Fibroblast of mammary gland (primary cell): ENCODE results near the gene ZNF425.

Experiments
- DNase-seq: peaks from one replicate; pipeline ENCODE4 v3.0.0-alpha.2; 2010; ENCODE audit warnings: low read depth
- H3K4me3 ChIP-seq: 2 replicates; pipeline ENCODE4 v1.5.1; 2011; ENCODE audit warnings: low read depth, mild to moderate bottlenecking, low read length, moderate library complexity; ENCODE audit not compliant: control insufficient read depth
- CTCF ChIP-seq: conservative IDR thresholded peaks from 2 replicates; pipeline ENCODE4 v1.5.1; 2011; ENCODE audit warnings: low read depth, low read length, inconsistent platforms; ENCODE audit not compliant: control insufficient read depth, insufficient read depth

ZNF425 gene

GRCh38 chr7:149166142-149166541, 40.0 kb upstream of the ZNF425 start:
- no peak overlapping the region for H3K4me3 ChIP-seq
- TF ChIP-seq CTCF = no peak
- DNase-seq = no peak

GRCh38 chr7:149161241-149161848, 35.2 kb upstream of the ZNF425 start:
- TF ChIP-seq CTCF = no peak
- DNase-seq = peak; percentile 59
- H3K4me3 ChIP-seq = no peak overlapping the region

GRCh38 chr7:149156898-149157297, 30.8 kb upstream of the ZNF425 start:
- no peak overlapping the region for H3K4me3 ChIP-seq
- DNase-seq = no peak
- TF ChIP-seq CTCF = no peak

- no peak for DNase-seq
- no peak overlapping the region for H3K4me3 ChIP-seq
- TF ChIP-seq CTCF = no peak
These were observed 27.9 kb upstream of the ZNF425 start for GRCh38 chr7:149154056-149154455.

GRCh38 chr7:149153346-149153745, 27.2 kb upstream of the ZNF425 start:
- no peak for TF ChIP-seq CTCF
- no peak for DNase-seq
- no peak overlapping the region for H3K4me3 ChIP-seq

- TF ChIP-seq CTCF = no peak
- H3K4me3 ChIP-seq = no peak overlapping the region
- DNase-seq = no peak
These were observed 24.9 kb upstream of the ZNF425 start for GRCh38 chr7:149150981-149151380.
